Measurements from ENCODE around the gene C1QTNF3.
A peak's percentile ranks its signal among the peaks of the same experiment; 100 is the strongest.

C1QTNF3 gene

GRCh38 chr5:34053571-34054399, 10.8 kb upstream of the C1QTNF3 start:
- Histone ChIP-seq H3K9me3 (replicated peaks in 1 of 11) (no peaks in the 10 kb centered on the region), H3K36me3 (peaks cover 0 to 46% (median 30%) of the 10 kb centered on the region in 11 experiments; a peak in 16 of 22 replicates), H3K4me3 (no peak overlapping the region), H3K9ac (no peak overlapping the region), H3K4me2 (peak overlapping the region in 8 of 11 experiments; percentile 10 to 38 (median 30); a peak in 8 of 22 replicates), H4K20me1 (no peaks in the 10 kb centered on the region), H3K4me1 (peaks cover 5 to 12% (median 9%) of the 10 kb centered on the region in 10 experiments; a peak in 15 of 20 replicates), H3K27ac (no peak overlapping the region), H3K27me3 (no peaks in the 10 kb centered on the region)
- TF ChIP-seq Cebpa-rat (IDR thresholded peaks at IDR 0.05): no peak

GRCh38 chr5:34053133-34053532, 10.1 kb upstream of the C1QTNF3 start:
- Histone ChIP-seq H3K9me3 (replicated peaks in 1 of 11) (no peaks in the 10 kb centered on the region), H4K20me1 (no peaks in the 10 kb centered on the region), H3K27ac (no peak overlapping the region), H3K4me2 (peak overlapping the region in 8 of 11 experiments; percentile 10 to 38 (median 30); a peak in 9 of 22 replicates), H3K27me3 (no peaks in the 10 kb centered on the region), H3K36me3 (peaks cover 0 to 39% (median 23%) of the 10 kb centered on the region in 11 experiments; a peak in 16 of 22 replicates), H3K4me3 (no peak overlapping the region), H3K9ac (no peak overlapping the region), H3K4me1 (peaks cover 7 to 17% (median 12%) of the 10 kb centered on the region in 10 experiments; a peak in 17 of 20 replicates)
- TF ChIP-seq Cebpa-rat (IDR thresholded peaks at IDR 0.05): no peak

DNA sequence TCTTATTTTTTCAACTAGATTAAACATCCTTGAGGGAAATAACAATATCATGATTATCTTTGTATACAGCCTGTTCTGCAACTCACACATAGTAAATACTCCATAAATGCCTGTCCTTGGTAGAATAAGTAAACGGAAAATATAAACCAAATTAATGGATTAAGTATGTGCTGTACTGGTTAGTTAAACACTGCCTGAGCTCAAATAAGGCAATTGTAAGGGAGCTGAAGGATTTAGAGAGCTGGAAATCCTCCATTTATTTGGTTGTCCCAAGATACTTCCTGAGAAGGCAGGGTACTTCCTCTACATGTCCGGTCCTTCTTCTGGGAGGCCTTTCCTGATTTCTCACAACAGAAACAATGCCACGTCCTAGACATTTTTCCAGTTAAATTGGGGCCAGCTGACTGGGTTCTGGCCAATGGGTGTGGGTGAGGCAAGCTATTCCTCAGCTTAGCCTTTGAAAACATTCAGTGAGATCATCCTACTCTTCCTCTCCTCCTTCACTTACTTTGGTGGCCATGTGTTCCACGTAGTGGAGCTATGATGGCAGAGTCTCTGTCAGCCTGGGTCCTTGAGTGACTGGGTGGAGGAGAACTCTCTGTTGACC, 8.5 kb upstream of the C1QTNF3 start:
- no peak for TF ChIP-seq Cebpa-rat (IDR thresholded peaks at IDR 0.05)

GRCh38 chr5:34047774-34048572, 5.0 kb upstream of the C1QTNF3 start:
- Histone ChIP-seq H3K4me3 (no peak overlapping the region), H3K27ac (no peak overlapping the region; a peak in 1 of 22 replicates), H3K4me2 (peak overlapping the region in 4 of 11 experiments; percentile 18 to 72 (median 48); a peak in 8 of 22 replicates), H3K4me1 (peaks cover under 1 to 34% (median 8%) of the 10 kb centered on the region in 10 experiments; a peak in 14 of 20 replicates), H3K9me3 (replicated peaks in 1 of 11) (no peaks in the 10 kb centered on the region), H3K27me3 (no peaks in the 10 kb centered on the region), H3K9ac (no peak overlapping the region), H3K36me3 (peaks cover 0 to 31% (median 19%) of the 10 kb centered on the region in 11 experiments; a peak in 16 of 22 replicates), H4K20me1 (no peaks in the 10 kb centered on the region)
- TF ChIP-seq Cebpa-rat (IDR thresholded peaks at IDR 0.05): no peak

More for the DNA sequence above, 8.5 kb upstream of the C1QTNF3 start:
- H3K4me1 ChIP-seq: peaks cover 7 to 27% (median 12%) of the 10 kb centered on the region in 10 experiments; a peak in 18 of 20 replicates
- H3K9me3 ChIP-seq (replicated peaks in 1 of 11): no peaks in the 10 kb centered on the region
- no peak overlapping the region for H3K9ac ChIP-seq
- H3K4me3 ChIP-seq: no peak overlapping the region
- H3K4me2 ChIP-seq: no peak overlapping the region
- H4K20me1 ChIP-seq: no peaks in the 10 kb centered on the region
- H3K27me3 ChIP-seq: no peaks in the 10 kb centered on the region
- H3K36me3 ChIP-seq: peaks cover 0 to 31% (median 19%) of the 10 kb centered on the region in 11 experiments; a peak in 16 of 22 replicates
- H3K27ac ChIP-seq: no peak overlapping the region

DNA sequence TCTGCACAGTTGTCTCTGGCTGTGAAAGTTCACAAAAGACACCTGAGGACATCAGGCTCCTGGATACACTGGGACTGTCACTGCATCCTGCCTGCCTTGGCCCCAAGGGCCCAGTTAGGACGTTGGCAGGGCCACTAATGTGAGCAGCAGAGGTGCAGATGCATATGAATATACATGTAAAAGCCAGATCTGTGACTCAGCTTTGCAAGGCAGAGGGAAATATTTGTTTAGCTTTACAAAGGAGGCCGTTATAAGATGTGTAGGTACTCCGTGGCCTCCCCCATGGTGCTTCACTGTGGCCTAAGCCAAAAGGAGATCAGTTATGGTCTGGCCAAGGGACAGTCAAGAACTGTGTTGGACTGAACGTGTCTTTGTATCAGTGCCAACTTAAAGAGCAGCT, 4.1 kb upstream of the C1QTNF3 start:
- H3K27me3 ChIP-seq: no peaks in the 10 kb centered on the region
- H3K27ac ChIP-seq: no peak overlapping the region
- H3K36me3 ChIP-seq: peaks cover 0 to 30% (median 19%) of the 10 kb centered on the region in 11 experiments; a peak in 16 of 22 replicates
- no peak overlapping the region for H3K4me3 ChIP-seq
- H3K9ac ChIP-seq: no peak overlapping the region
- no peaks in the 10 kb centered on the region for H4K20me1 ChIP-seq
- no peaks in the 10 kb centered on the region for H3K9me3 ChIP-seq (replicated peaks in 1 of 11)
- peaks cover 7 to 37% (median 16%) of the 10 kb centered on the region in 10 experiments; a peak in 19 of 20 replicates for H3K4me1 ChIP-seq
- 0 out of 22 replicates have a peak overlapping the region, but pooled peaks of 1 of the 11 experiments have one; percentile 18 for H3K4me2 ChIP-seq
- TF ChIP-seq Cebpa-rat (IDR thresholded peaks at IDR 0.05): no peak

DNA sequence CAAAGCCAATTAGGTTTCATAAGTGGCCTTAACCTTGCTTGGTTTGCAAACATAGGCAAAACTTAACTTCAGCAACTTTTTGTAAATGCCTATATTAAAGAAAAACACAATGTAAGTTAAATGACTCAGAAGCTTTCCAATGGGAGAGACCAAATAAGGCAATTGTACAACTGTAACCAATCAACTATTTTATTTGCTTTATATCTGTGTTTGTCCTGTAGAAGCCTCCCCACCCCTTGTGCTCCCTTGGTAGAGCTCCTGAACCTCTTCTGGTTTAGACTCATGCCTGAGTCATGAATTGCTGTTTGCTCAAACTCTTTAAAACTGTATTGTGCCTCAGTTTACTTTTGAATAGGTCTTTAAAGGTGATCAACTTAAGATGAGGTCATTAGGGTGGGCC, 3.0 kb upstream of the C1QTNF3 start:
- TF ChIP-seq Cebpa-rat (IDR thresholded peaks at IDR 0.05): no peak
- Histone ChIP-seq H3K4me3 (no peak overlapping the region), H3K4me1 (peaks cover 8 to 48% (median 17%) of the 10 kb centered on the region in 10 experiments; a peak in 19 of 20 replicates), H4K20me1 (no peaks in the 10 kb centered on the region), H3K4me2 (no peak overlapping the region), H3K36me3 (peaks cover 0 to 19% (median 15%) of the 10 kb centered on the region in 11 experiments; a peak in 10 of 22 replicates), H3K9ac (no peak overlapping the region), H3K27me3 (no peaks in the 10 kb centered on the region), H3K9me3 (replicated peaks in 1 of 11) (no peaks in the 10 kb centered on the region), H3K27ac (no peak overlapping the region)

DNA sequence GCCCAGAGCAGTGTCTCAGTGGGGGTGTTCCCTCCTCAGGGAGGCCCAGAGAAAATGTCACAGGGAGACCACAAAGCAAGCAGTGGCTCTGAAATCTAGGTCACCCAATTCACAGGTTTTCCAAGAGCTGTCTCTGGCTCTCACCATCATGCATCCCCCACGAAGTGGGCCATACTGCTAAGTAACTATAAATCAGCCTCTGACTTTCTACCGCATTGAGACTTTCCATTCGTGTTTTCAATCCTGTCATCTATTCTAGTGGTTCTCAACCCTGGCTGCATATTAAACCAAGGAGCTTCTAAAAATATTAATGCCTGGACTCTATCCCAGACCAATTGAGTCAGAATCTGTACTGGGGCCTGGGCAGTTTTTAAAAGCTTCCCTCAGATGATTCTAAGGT, 2.0 kb upstream of the C1QTNF3 start:
- Histone ChIP-seq H3K4me3 (no peak overlapping the region), H3K36me3 (peaks cover 0 to 10% (median 5%) of the 10 kb centered on the region in 11 experiments; a peak in 7 of 22 replicates), H3K27ac (no peak overlapping the region), H3K9ac (no peak overlapping the region), H3K4me1 (peaks cover 8 to 56% (median 17%) of the 10 kb centered on the region in 10 experiments; a peak in 19 of 20 replicates), H3K4me2 (no peak overlapping the region), H3K27me3 (no peaks in the 10 kb centered on the region), H3K9me3 (replicated peaks in 1 of 11) (no peaks in the 10 kb centered on the region), H4K20me1 (no peaks in the 10 kb centered on the region)
- no peak for TF ChIP-seq Cebpa-rat (IDR thresholded peaks at IDR 0.05)

GRCh38 chr5:34042321-34042720, 692 bp downstream of the C1QTNF3 start:
- Histone ChIP-seq H3K36me3 (no peaks in the 10 kb centered on the region; a peak in 1 of 22 replicates), H3K4me3 (no peak overlapping the region), H3K4me2 (peak overlapping the region; percentile 1 to 74 (median 36); a peak in 18 of 22 replicates), H3K27ac (peak overlapping the region in 2 of 11 experiments; percentile 9 to 48; a peak in 3 of 22 replicates), H4K20me1 (no peaks in the 10 kb centered on the region), H3K9ac (no peak overlapping the region), H3K27me3 (no peaks in the 10 kb centered on the region), H3K4me1 (peaks cover 8 to 43% (median 17%) of the 10 kb centered on the region in 10 experiments; a peak in 19 of 20 replicates), H3K9me3 (replicated peaks in 1 of 11) (no peaks in the 10 kb centered on the region)
- no peak for TF ChIP-seq Cebpa-rat (IDR thresholded peaks at IDR 0.05)

Measured in BLaER1 treated with 17β-estradiol and CSF1 and Interleukin-3, amounts not matched to agents 10 nM and 100 nM (cell line).